ENCODE data around the gene TLR7. TPM values are rescaled to one million over a fixed set of nuclear protein-coding genes. Genes with fewer than 3 reads are reported as not detected.

Gene TLR7
- total and polyA plus RNA-seq, 9 of the 15 experiments (the other 6 are each of a cell fraction or from before 2014, with no cell fraction given), result 0.04 to 0.13 (median 0.07) TPM; not detected in 6

DNA sequence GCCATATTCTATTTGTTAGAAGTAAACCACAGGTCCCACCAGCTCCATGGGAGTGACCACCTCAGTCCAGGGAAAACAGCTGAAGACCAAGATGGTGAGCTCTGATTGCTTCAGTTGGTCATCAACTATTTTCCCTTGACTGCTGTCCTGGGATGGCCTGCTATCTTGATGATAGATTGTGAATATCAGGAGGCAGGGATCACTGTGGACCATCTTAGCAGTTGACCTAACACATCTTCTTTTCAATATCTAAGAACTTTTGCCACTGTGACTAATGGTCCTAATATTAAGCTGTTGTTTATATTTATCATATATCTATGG, 55.7 kb downstream of the TLR7 start:
- Histone ChIP-seq H3K4me2 (ENCODE audit: insufficient read depth, low read length) (no peak overlapping the region), H3K9ac (ENCODE audit: insufficient read depth in 1 of 2, low read depth in 2 of 2, low read length in 2 of 2) (no peak overlapping the region), H3K4me1 (replicated peaks in 1 of 2; ENCODE audit: control insufficient read depth in 2 of 2, insufficient read depth in 2 of 2, low read length in 2 of 2) (peaks cover 0 to 5% of the 10 kb centered on the region in 2 experiments; a peak in 1 of 5 replicates), H3K27me3 (ENCODE audit: control insufficient read depth in 2 of 2, insufficient read depth in 2 of 2, low read length in 2 of 2) (no peaks in the 10 kb centered on the region), H2AFZ (ENCODE audit: low read depth, low read length) (no peak overlapping the region), H3K9me3 (replicated peaks; ENCODE audit: control insufficient read depth, insufficient read depth, low read depth, low read length) (no peaks in the 10 kb centered on the region), H3K36me3 (ENCODE audit: control insufficient read depth, insufficient read depth, low read length) (no peaks in the 10 kb centered on the region), H3K27ac (ENCODE audit: extremely low read depth, low read depth, low read length) (no peak overlapping the region), H3K79me2 (ENCODE audit: control insufficient read depth, insufficient read depth, low read length) (no peaks in the 10 kb centered on the region), H3K4me3 (no peak overlapping the region), H3K9me1 (ENCODE audit: control insufficient read depth, insufficient read depth, low read length) (no peaks in the 10 kb centered on the region), H4K20me1 (replicated peaks; ENCODE audit: control insufficient read depth, insufficient read depth, low read length) (no peaks in the 10 kb centered on the region)
- ATAC-seq (no peak), DNase-seq (ENCODE audit: extremely low read depth in 1 of 4, low spot score in 3 of 4) (no peak), FAIRE-seq (no peak)
- POLR2A ChIA-PET, result interaction anchor here (0.8 to 1.2 kb wide), 2 partner anchors 27 to 506 kb away, joined by 3 to 4 read pairs; no protein-coding TSS in a partner anchor
- BruUV-seq (replicated peaks), result no TSS peak
- in situ Hi-C loops (cut with MboI), result no loop called here
- intact Hi-C loops (cut with micrococcal nuclease), result no loop called here
- CTCF ChIA-PET (ENCODE audit: low intra/inter-chr PET ratio), result no interaction called here
- TF ChIP-seq SRSF7 (optimal IDR thresholded peaks at IDR 0.05; ENCODE audit: low read depth, low read length) (no peak), BACH1 (tag; IDR thresholded peaks at IDR 0.05) (no peak), TCF7 (IDR thresholded peaks at IDR 0.05; ENCODE audit: borderline replicate concordance) (no peak), ZBTB1 (CRISPR knock-in tag; IDR thresholded peaks at IDR 0.05; ENCODE audit: borderline replicate concordance, low read depth) (no peak), ZNF41 (CRISPR knock-in tag; conservative IDR thresholded peaks at IDR 0.05) (no peak), PCBP1 (IDR thresholded peaks at IDR 0.05; ENCODE audit: low read depth, low read length, poor library complexity, severe bottlenecking) (no peak)
- TF ChIP-seq, protein P1, sequence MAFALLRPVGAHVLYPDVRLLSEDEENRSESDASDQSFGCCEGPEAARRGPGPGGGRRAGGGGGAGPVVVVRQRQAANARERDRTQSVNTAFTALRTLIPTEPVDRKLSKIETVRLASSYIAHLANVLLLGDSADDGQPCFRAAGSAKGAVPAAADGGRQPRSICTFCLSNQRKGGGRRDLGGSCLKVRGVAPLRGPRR (CRISPR knock-in tag; IDR thresholded peaks at IDR 0.05), result no peak
- TF ChIP-seq, protein P2, sequence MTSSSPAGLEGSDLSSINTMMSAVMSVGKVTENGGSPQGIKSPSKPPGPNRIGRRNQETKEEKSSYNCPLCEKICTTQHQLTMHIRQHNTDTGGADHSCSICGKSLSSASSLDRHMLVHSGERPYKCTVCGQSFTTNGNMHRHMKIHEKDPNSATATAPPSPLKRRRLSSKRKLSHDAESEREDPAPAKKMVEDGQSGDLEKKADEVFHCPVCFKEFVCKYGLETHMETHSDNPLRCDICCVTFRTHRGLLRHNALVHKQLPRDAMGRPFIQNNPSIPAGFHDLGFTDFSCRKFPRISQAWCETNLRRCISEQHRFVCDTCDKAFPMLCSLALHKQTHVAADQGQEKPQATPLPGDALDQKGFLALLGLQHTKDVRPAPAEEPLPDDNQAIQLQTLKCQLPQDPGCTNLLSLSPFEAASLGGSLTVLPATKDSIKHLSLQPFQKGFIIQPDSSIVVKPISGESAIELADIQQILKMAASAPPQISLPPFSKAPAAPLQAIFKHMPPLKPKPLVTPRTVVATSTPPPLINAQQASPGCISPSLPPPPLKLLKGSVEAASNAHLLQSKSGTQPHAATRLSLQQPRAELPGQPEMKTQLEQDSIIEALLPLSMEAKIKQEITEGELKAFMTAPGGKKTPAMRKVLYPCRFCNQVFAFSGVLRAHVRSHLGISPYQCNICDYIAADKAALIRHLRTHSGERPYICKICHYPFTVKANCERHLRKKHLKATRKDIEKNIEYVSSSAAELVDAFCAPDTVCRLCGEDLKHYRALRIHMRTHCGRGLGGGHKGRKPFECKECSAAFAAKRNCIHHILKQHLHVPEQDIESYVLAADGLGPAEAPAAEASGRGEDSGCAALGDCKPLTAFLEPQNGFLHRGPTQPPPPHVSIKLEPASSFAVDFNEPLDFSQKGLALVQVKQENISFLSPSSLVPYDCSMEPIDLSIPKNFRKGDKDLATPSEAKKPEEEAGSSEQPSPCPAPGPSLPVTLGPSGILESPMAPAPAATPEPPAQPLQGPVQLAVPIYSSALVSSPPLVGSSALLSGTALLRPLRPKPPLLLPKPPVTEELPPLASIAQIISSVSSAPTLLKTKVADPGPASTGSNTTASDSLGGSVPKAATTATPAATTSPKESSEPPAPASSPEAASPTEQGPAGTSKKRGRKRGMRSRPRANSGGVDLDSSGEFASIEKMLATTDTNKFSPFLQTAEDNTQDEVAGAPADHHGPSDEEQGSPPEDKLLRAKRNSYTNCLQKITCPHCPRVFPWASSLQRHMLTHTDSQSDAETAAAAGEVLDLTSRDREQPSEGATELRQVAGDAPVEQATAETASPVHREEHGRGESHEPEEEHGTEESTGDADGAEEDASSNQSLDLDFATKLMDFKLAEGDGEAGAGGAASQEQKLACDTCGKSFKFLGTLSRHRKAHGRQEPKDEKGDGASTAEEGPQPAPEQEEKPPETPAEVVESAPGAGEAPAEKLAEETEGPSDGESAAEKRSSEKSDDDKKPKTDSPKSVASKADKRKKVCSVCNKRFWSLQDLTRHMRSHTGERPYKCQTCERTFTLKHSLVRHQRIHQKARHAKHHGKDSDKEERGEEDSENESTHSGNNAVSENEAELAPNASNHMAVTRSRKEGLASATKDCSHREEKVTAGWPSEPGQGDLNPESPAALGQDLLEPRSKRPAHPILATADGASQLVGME (CRISPR knock-in tag; IDR thresholded peaks at IDR 0.05), result no peak
- TF ChIP-seq, protein P3, sequence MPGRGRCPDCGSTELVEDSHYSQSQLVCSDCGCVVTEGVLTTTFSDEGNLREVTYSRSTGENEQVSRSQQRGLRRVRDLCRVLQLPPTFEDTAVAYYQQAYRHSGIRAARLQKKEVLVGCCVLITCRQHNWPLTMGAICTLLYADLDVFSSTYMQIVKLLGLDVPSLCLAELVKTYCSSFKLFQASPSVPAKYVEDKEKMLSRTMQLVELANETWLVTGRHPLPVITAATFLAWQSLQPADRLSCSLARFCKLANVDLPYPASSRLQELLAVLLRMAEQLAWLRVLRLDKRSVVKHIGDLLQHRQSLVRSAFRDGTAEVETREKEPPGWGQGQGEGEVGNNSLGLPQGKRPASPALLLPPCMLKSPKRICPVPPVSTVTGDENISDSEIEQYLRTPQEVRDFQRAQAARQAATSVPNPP (IDR thresholded peaks at IDR 0.05; ENCODE audit: borderline replicate concordance, insufficient read depth, insufficient read length), result no peak
- TF ChIP-seq, protein P4, sequence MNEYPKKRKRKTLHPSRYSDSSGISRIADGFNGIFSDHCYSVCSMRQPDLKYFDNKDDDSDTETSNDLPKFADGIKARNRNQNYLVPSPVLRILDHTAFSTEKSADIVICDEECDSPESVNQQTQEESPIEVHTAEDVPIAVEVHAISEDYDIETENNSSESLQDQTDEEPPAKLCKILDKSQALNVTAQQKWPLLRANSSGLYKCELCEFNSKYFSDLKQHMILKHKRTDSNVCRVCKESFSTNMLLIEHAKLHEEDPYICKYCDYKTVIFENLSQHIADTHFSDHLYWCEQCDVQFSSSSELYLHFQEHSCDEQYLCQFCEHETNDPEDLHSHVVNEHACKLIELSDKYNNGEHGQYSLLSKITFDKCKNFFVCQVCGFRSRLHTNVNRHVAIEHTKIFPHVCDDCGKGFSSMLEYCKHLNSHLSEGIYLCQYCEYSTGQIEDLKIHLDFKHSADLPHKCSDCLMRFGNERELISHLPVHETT (CRISPR knock-in tag; conservative IDR thresholded peaks at IDR 0.05 in 1 of 2, IDR thresholded peaks at IDR 0.05 in 1 of 2), result no peak
